Measurements from ENCODE around the gene ZNRF3.
"Not testable (repeated sequence)": the region's sequence is repeated elsewhere in the genome, so short reads cannot be mapped to it uniquely, and the experiment has no call there.

The ZNRF3 gene

DNA sequence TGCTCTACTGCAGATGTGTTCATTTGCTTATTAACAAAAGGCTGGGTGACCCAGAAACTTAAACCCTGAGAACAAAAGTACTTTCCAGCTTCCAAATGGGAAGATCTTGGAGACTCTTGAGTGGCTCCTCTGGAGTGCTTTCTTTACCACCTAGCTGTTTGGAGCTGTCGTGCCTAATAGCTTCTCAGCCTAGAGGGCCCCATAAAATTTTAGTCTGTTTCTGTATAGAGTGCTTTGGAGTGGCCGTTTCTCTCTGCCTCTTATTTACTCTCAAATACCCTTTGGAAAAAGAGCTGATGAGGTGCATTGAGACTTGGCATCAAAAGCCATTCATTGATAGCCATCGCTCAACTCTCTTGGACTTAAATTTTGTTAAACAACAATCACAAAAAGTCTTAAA lies 50.7 kb downstream of the ZNRF3 start:
- no peak for DNase-seq

DNA sequence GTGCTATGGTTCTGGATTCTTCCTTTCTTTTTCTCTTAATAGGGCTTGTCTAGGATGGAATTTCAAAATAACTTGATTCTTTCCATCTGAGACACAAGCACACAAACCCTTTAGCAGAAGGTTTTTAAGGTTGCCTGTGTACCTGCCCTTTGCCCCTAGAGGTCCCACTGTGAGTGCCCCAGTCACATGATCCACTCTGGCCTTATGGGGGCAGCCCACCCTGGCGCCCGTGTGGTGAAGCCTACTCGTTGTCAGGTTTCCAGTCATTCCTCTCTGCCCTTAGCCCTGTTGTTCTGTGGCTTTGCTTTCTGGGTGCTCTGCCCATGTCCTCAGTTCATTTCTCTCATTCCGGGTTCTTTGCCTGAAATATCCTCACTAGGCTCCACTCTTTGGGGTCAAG lies 51.8 kb downstream of the ZNRF3 start:
- no peak for DNase-seq

DNA sequence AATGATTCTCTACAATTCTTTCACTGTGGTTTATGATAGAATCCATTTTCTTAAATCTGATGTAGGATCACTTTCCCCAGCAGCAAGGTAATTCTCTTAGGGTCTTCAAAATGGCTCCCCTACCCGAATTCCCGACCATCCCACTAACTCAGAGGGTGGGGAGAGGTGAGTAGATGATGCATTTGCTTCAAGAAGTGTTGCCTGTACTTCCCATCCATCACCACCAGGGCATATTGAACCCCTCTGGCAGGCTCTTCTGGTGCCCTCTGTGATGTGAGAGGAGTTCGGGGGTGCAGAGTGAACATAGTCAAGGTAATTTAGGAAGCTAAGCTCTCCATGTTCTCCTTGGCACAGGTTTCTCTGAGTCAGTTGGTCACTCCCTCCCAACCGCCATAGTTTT lies 52.3 kb downstream of the ZNRF3 start:
- no peak for DNase-seq

DNA sequence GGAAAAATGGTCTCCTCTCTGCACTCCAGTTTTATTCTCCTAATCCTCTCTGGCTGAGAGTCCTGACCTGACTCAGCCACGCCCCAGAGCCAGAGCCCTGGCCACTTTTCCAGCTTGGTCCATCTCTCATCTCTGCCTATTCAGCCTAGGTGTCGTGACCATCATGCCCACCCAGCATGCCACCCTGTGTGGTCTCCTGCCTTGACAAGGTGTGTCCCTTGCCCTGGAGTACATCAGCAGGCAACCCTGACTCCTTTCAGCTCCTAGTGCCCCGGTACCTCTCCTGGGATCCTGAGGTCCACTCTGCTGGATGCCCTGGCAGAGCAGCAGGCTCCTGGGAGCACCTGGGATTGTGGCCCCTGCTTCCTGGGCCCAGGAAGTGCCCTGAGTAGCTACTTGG lies 52.8 kb downstream of the ZNRF3 start:
- no peak for DNase-seq

DNA sequence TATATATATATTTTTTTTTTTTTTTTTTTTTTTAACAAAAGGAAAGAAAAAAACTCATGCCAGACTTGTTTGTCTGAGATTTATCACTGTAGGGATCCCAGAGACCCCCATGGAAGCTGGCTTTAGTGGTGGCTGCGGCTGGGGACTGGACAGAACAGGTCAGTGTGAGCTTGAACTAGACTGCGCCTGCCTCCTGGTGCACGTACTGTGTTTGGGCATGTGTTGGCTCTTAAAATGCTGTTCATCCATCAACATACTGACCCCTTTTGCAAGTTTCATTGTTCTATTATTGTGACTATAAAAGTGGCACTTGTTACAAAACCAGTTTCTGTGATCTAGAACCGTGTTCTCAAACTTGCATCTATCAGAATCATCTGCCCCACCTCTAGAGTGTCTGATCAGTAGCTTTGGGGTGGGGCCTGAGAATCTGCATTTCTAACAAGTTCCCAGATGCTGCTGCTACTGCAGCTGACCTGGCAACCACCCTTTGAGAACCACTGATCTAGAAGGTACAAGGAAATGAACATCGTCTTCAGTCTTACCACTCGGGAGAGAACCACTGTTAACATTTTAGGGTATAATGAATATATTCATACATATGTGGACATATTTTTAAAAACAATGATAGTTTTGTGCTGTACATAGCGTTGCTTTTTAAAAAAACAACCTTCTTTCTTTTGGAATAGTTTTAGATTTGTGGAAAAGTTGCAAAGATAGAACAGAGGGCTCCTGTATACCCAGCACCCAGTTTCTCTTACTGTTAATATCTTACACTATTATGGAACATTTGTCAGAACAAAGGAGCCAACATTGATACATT lies 54.0 kb downstream of the ZNRF3 start:
- DNase-seq = no peak

DNA sequence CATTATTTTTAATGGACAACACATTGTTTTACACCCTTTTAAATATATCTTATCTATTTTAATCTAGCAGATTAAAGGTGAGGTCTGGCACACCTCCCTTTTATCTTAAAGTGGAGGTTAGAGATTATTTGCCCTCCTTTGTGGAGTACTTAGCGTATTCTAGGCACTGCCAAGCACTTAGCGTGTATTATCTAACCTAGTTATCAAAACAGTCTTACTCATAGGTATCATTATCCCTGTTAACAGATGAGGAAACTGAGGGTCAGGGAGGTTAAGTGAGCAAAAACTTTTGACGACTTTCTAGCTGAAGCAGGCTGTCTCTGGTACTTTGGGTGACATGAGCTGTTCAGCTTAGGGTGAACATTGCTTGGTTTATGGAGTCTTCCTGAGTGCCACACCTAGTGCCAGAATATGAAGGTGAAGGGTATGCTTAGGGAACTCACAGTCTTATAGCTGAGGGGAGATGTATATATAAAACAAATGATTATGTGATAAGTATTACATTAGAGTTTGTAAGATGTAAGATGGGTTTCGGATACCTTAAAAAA lies 55.0 kb downstream of the ZNRF3 start:
- DNase-seq = no peak

DNA sequence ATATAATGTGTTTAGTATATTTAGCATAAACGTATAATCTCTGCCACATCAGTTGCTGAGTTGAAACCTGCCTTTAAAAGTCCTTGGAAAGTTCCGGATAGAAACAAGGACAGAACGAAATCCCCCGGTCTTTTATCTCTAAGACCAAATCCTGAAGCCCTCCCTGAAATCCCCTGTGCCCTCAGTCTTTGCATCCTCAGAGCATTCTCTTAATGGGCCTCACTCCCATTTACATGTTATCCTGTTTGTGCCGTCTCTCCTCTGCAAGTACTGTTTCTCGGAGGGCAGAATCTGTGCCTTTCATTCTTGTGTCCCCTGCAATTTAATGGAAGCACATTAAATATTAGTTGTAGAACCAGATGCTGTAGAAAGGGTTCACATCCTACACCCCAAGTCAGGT lies 56.0 kb downstream of the ZNRF3 start:
- no peak for DNase-seq

DNA sequence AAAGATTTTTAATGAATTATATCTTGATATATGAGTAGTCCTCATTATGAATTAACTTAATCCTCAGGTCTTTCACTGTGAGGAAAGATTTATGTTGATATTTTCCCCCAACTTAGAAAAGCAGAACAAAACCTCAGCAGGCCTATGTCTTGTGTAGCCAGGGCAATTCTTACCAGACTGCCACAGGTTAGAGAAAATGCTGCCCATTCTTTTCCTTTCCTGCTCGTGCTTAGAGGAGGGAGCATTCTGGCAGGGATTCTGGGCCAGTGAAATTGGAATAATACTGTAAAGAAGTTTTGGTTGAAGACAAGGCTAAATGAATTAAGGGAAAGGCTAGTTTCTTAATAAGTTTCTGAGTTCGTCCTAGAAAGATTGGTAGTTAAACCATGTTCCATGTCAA lies 56.6 kb downstream of the ZNRF3 start:
- DNase-seq = no peak

DNA sequence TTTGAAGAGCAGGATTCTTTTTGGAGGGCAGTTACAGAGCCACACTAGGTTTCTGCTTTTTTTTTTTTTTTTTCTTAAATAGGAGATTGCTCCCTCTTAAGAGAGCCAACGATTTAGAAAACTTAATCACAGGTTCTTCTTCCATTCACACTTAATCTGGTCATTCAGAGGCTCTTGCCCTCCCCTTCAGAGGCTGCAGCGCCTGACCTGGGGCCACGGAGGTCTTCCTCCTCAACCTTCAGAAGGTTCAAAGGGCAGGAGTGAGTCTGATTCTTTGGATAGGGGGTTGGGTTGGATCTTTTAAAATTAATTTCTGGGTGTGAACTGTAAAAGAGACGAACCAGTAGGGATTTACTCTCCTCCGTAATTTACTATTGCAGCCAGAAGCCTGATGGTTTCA lies 57.1 kb downstream of the ZNRF3 start:
- DNase-seq = no peak

DNA sequence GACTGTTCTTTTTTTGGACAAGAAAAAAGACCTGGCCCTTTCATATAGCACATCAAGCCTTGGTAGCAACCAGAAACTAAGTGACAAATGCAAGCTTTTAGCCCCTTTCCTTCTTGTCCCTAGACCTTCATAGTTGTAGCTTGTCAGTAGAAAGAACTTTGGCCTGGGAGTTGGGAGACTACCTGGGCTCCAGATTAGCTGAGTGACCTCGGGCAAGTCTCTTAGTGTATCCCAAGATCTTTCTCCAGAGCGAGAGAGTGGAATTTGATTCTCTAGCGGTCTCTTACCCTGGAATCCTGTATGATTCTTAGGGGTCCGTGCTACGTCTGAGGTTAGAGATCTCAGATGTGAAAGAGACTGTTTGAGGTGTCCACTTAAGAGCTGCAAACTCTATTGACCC lies 59.0 kb downstream of the ZNRF3 start:
- no peak for DNase-seq

DNA sequence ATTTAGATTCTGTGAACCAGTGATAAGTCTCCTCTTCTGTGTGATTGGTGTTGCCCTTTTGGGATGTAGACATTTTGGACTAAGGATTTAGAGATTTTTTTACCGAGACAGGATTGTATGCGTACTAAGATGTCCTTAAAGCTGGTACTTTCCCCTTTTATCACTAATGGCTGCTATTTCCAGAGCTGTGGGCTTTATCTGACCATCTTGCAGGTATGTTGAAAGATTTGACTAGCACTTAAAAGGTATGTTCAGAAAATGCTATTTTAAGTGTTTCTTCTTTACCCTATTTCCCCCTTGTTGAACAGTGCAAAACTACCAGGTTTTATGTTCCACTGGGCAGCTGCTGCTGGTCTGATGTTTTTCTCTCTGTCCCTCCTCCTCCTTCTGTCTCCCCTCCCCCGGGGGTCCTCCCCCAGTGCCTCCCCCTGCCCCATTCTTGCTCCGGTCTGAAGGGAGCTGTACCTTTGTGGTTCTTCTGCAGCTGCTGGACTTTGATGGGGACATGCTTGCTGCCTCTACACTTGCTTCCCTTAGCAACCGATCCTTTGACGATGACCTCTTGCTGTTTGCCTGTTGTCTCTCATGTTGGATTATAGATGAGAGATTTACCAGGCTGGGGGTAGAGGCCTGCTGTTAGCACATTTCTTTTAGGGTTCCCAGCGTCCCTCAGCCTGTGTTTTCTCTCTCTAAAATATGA lies 59.6 kb downstream of the ZNRF3 start:
- no peak for DNase-seq

DNA sequence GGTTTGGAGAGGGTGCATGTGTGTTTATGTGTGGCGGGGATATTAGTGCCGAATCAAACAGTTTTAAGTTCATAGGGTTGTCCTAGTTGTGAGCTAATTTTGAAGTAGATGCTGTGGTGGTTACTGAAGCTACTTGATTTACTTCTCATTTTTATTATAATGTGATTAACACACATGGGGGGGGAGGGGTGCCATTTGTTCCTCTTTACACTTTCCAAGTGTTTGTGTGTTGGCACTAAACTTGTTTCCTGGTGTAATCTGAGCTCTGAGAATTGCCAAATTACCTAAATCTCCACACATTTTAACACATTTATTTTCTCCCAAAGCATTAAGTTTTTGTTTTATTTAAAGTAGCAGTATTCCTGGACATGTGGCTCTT lies 60.1 kb downstream of the ZNRF3 start:
- DNase-seq = no peak

DNA sequence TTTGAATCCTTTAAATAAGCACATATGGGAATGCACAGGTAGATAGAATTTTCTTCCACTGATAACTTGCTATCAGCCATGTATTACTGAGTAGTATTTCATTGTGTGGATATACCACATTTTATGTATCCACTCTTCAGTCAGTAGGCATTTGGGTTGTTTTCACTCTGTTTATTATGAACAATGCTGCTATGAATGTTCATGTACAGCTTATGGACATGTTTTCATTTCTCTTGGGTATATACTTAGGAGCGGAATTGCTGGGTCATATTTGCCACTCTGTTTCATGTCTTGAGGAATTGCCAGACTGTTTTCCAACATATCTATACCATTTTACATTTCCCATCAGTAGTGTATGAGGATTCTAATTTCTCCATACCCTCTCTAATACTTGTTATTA lies 63.8 kb downstream of the ZNRF3 start:
- DNase-seq = no peak

DNA sequence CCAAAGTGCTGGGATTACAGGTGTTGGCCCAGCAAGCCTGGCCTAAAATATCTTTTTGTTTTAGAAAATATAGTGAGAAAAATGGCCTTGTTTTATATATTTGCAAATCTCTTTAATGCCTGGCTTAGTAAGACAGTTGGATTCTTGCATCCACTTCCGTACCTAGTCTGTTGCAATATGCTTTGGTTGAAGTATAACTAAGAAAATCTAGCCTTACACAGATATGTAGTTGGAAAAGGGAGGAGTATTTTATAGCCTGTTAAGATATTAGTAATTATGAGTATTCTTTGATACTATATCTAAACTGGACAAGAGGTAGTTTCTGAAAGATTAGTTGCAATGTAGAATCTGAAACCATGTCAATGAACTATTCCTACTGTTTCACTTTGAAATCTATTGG lies 65.1 kb downstream of the ZNRF3 start:
- no peak for DNase-seq

DNA sequence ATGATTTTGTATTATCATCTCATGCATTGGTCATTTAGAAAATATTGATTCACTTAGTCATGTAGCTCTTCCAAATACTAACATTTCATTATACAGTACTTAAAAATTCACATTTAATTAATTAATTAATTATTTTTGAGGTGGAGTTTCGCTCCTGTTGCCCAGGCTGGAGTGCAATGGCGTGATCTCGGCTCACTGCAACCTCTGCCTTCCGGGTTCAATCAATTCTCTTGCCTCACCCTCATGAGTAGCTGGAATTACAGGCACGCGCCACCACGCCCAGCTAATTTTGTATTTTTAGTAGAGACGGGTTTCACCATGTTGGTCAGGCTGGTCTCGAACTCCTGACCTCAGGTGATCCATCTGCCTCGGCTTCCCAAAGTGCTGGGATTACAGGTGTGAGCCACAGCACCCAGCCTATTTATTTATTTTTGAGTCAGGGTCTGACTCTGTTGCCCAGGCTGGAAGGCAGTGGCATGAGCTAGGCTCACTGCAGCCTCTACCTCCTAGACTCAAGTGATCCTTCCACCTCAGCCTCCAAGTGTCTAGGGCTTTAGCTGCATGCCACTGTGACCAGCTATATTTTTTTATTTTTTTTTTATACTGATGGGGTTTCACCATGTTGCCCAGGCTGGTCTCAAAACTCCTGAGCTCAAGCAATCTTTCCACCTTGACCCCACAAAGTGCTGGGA lies 65.6 kb downstream of the ZNRF3 start:
- DNase-seq = not testable (repeated sequence)

DNA sequence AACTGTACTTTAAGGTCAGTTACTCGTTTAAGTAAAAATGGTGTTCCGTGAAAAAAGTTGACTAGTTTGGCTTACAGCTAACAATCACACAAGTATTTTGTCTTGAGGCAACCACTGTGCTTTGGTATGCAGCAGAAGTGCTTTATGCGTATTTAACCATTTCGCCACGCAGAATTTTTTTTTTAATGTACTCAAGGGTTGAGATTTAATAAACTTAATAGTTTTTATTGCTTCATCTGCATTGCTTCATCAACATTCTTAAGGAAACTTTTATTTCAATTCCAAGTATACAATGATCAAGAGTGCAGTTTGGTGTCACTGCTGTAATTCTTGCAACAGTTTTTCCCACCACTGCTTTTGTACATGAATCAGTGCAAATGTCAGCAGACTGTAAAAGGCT lies 66.4 kb downstream of the ZNRF3 start:
- no peak for DNase-seq

DNA sequence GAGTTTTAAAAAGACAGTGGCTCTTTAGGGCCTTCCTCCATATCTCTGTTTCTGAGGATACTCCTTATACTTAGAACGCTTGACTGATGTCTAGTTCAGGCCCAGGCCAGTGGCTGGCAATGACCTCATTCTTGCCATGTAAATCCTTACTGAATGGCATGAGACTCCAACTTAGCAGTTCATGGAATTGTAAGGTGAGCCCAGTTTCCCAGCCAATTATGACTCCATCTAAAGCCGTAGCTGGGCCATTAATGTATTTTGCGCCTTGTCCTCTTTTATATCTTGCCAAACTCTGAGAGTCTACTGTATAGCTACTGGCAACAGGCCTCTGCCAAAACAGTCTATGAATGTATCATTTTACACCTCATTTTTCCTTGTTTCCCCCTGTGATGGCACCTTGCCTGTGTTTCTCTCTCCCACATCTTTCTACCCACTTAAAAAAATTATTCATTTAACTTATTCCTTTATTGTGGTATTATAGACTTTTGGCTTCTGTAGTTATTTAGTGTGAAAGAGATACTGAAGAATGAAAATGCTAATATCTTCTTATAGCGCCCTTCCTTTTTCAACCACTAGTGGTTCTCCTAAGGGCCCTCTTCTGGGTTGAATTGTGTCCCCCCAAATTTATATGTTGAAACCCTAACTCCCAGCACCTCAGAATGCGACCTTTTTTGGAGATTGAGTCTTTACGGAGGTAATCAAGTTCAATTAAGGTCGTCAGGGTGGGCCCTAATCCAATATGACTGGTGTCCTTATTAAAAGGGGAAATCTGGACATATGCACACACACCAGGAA lies 67.4 kb downstream of the ZNRF3 start:
- DNase-seq = no peak

DNA sequence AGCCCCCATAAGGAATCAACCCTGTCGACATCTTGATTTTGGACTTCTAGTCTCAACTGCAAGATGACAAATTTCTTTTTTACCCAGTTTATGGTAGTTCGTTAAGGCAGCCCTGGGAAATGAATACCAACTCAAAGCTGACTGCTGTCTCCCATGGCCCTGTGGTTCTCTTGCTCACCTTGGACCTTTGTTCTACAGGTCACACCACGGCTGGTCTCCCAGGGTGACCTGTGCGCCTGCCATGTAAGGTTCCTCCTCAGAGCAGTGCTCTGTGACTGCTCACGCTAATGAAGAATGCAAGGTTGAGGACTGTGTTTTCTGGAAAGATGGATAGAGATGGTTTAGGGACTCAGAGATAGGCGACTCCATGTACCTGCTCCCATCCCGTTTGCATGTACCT lies 68.2 kb downstream of the ZNRF3 start:
- no peak for DNase-seq

DNA sequence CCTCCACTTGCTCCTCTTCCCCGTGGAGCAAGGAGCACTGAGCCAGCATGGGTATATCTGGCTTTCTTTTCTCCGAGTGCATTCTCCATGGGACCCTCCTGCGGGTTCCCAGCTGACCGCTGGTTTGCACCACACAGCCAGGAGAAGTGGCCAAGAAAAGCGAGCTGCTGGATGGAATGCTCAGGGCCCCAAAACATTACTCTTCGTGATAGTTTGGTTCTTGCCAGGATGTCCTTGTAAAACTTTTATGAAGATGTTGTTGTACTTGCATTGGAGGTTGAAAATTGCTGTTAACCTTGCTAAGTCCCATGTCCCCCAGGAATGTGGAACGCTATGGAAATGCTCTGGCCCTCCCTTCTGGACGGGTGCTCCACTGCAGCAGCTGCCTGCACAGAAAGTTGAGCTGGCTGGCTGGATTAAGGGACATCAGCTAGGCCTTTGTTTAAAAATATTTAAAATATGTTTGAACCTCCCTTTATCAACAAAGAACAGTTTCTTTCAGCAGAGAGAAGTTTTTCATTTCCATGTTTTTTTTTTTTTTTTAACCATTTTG lies 68.7 kb downstream of the ZNRF3 start:
- no peak for DNase-seq

DNA sequence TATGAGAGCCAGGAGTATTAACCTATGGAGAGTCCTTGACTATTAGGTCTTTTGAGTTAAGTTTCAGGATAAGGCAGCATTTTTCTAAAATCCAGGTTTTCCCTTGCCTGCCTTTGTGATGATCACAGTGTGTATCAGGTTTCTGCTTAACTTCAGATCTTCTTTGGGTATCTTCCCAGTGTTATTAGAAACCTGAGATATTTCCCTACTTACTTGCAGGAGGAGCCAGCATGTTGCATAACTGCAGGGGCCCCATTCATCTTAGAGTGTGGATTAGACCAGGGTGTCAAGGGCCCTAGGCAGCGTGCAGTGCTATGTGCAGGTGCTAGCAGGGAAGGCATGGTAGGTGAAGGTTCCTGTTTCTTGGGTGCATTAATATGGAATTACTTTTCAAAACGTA lies 69.5 kb downstream of the ZNRF3 start:
- no peak for DNase-seq

DNA sequence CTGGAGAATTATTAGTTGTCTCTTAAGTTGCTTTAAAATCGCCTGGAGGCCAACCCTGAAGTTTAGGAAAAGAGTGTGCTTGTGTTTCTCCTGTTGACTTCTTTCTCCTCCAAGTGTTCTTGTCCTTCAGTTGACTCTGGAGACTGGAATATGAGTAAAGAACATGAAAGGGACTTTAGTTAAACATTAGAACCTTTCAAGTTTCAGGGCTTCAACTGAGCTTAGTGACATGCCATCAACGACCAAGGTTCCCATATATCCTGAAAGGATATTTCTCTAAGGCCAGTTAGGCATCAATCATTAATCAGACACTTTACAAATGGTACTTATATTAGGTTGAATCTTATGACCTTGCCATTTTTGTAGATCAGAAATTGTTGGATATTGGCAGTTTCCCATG lies 70.0 kb downstream of the ZNRF3 start:
- DNase-seq = no peak

DNA sequence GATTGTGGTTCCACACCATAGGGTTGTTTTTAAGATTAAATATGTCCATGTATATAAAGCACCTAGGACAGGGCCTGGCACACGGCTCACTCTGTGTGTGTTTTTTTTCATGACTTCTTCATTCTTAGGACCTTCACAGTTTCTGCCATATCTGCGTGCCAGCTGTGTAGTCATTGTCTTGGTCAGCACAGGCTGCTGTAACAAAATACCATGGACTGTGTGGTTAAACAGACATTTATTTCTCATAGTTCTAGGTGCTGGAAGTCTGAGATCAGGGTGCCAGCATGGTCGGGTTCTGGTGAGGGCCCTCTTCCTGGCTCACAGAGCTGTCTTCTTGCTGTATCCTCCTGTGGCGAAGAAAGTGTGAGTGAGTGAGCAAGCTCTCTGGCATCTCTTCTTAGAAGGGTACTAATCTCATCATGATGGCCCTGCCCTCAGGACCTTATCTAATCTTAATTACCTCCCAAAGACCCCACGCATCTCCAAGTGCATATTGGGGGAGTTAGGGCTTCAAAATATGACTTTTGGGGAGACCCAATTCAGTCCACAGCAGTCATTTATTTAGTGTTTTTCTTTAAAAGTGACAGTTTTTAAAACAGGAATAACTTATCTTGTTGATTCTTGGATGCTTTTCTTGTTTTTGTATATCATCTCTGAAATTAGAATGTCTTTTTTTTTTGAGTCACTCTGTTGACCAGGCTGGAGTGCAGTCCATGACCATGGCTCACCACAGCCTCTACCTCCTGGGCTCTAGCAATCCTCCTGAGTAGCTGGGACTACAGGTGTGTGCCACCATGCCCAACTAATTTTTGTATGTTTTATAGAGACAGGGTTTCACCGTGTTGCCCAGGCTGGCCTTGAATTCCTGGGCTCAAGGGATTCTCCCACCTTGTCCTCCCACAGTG lies 70.9 kb downstream of the ZNRF3 start:
- no peak for DNase-seq

Measured in stimulated activated CD4-positive, alpha-beta T cell treated with anti-CD3 and anti-CD28 coated beads, Interleukin-2, amount 100 ng/mL, for 48 hours (primary cell).